D721Med (cell line): Measurements from ENCODE around the gene CTNNBL1.
"Not testable (repeated sequence)": the region's sequence is repeated elsewhere in the genome, so short reads cannot be mapped to it uniquely, and the experiment has no call there.

Experiments
- DNase-seq: peaks from one replicate; pipeline ENCODE4 v3.0.0; 2011; ENCODE audit warnings: low spot score; ENCODE audit not compliant: insufficient read length
- FAIRE-seq: peaks from 2 replicates; lab custom pipeline; 2011; peaks lifted over from hg19 to GRCh38; lab: Jason Lieb, UNC
- CTCF ChIP-seq: IDR thresholded peaks from 2 replicates; pipeline ENCODE4 v1.5.1; 2012; ENCODE audit warnings: mild to moderate bottlenecking, control low read depth; ENCODE audit not compliant: insufficient read depth; ENCODE audit errors: missing control alignments

CTNNBL1 gene

GRCh38 chr20:37669062-37669772, 24.6 kb upstream of the CTNNBL1 start:
- FAIRE-seq (no peak), DNase-seq (no peak)
- TF ChIP-seq CTCF: no peak

DNA sequence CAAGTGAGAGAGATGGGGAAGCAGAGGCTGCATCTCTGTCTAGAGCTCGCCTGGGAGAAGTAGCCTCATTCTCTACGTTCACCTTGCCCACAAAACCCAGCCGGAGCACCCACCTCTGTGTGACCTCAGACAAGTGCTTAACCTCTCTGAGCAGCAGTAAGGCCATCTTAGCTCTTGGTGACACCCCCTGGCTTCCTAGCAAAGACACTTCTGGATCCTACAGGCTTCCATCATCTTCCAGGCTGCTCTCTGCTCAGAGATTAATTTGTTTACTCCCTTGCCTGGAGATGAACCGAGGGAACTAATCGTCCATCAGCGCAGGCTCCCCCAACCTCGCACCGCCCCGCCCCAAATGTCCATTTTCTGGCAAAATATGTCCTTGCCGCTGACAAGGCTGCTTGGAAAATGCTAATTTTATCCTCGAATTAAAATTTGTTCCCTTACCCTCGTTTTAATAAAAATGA, 24.0 kb upstream of the CTNNBL1 start:
- no peak for DNase-seq
- TF ChIP-seq CTCF: no peak
- FAIRE-seq: no peak

GRCh38 chr20:37670351-37670791, 23.5 kb upstream of the CTNNBL1 start:
- DNase-seq (no peak), FAIRE-seq (no peak)
- no peak for TF ChIP-seq CTCF

- TF ChIP-seq CTCF: no peak
- FAIRE-seq: no peak
These were observed 21.7 kb upstream of the CTNNBL1 start for GRCh38 chr20:37672143-37672542.

DNA sequence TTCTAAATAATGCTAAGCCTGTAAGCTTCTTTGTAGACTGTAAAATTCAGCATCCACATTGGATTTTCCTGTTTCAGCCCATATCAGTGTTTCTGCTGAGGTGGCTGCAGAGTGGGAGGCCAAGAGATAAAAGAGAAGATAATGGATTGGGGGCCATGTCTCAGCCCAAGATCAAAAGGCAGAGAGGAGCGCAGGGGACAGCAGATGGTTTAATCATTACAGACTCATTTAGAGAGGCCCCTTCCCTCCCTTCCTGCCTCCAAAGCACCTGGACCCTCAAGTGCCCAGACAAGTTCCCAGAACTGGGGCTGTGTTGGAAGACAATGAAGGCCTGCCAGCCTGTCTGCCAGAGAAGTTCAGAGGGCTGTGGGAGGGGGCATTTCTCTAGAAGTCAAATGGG, 20.4 kb upstream of the CTNNBL1 start:
- DNase-seq (no peak), FAIRE-seq (no peak)
- no peak for TF ChIP-seq CTCF

More at GRCh38 chr20:37672143-37672542, 21.7 kb upstream of the CTNNBL1 start:
- DNase-seq: no peak

DNA sequence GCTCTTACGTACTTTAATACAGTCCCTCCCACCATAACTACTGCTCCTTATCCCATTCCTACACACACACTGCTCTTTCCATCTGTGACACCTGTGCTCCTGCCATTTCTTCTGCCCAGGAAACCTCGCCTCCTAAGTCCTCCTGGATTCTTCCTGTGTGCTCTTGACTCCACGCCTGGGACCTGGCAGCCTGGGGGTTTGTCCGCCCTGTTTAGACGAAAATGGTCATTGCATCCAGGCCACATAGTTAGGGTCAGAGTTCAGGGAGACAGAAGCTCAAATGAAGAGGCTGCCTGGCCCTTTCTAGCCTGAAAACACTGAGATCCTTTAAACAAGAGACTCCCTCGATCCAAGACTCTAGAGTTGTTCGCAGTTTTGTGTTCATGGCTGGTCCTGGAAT, 17.4 kb upstream of the CTNNBL1 start:
- FAIRE-seq: no peak
- no peak for TF ChIP-seq CTCF
- DNase-seq: no peak

DNA sequence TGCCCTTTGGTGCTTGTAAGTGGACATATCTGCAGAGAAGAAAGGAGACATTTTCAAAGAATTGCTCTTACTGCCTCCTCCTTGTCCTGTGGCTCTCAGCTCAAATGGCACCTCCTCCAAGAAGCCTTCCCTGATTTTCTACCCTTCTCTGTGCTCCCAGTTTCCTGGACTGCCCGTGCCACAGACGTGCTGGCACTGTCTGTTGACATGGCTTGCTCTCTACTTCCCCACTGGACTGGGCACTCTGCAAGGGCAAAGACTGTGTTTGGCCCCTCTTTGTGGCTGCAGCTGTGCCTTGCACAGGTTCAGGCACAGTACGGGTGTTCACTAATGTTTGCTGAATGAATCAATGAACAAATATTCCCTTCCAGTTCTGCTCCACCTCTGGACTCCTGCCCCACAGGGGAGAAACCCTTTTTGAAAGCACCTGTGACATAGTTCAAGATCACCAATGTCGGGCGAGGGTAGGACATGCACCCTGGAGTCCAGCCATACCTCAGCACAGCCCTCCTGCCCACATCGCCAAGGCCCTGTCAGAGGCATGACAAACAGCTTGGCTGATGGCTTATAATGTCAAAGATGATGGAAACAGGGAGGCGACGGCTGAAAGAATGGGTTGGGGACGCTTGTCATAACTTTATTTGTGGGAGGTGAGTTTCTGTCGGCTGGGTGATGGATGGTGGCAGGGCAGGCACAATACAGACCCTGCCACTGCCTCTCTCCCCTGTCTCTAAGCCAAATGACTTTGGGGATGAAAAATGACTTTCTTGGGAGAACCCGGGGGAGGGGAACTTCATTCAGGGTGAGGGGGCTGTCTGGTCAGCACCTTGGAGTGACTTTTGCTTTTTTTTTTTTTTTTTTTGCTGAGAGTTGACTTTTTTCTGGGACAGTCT, 15.6 kb upstream of the CTNNBL1 start:
- no peak for TF ChIP-seq CTCF
- DNase-seq (no peak), FAIRE-seq (no peak)

DNA sequence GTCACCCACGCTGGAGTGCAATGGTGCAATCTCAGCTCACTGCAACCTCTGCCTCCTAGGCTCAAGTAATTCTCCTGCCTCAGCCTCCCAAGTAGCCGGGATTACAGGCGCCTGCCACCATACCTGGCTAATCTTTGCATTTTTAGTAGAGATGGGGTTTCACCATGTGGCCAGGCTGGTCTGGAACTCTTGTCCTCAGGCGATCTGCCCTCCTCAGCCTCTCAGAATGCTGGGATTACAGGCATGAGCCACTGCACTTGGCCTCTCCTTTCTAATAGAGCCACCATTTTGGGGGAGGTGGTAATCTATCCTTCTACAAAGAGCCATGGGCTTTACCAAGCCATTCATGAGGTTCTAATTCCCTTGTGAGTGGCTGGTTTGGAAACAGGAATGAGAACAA, 14.1 kb upstream of the CTNNBL1 start:
- not testable (repeated sequence) for DNase-seq, FAIRE-seq
